ENCODE data around the gene DCTPP1.

DNA sequence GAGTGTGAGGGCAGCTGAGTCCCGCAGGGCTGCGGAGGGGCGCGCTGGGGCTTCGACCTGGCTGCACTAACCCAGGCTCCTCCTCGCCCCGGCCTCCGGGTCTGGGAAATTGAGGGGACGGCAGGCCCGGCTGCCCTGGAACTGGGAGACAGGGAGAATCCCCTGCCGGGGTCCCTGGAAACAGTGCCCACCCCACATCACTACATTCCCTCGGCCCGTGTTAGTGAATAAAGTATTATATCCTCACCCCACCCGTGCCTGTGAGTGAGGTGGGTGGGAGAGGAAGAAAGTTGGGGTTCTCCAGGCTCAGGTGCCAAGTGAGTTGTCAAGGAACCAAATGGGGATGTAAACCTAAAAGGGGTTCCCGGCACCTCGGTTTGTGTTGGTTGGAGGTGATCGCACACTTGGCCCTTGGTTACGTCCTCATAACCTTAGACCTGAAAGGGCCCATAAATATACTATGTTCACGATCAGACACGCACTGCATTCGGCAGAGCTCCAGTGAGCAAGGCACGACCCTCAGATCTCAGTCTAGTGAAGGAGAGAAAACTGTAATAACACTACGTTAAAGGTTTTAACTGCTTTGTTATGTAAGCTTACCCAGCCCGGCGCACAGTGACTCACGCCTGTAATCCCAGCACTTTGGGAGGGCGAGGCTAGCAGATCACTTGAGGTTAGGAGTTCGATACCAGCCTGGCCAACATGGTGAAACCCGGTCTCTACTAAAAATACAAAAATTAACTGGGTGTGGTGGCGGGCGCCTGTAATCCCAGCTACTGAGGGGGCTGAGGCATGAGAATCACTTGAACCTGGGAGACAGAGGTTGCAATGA is 11.3 kb downstream of the DCTPP1 start:
- TF ChIP-seq ZNF776 (tag by site-specific recombination; IDR thresholded peaks at IDR 0.05; ENCODE audit: borderline replicate concordance): no peak
- TF ChIP-seq ZFP69B (tag by site-specific recombination; IDR thresholded peaks at IDR 0.05): no peak
- no peak for TF ChIP-seq ZNF416 (tag by site-specific recombination; IDR thresholded peaks at IDR 0.05)
- TF ChIP-seq, protein P1, sequence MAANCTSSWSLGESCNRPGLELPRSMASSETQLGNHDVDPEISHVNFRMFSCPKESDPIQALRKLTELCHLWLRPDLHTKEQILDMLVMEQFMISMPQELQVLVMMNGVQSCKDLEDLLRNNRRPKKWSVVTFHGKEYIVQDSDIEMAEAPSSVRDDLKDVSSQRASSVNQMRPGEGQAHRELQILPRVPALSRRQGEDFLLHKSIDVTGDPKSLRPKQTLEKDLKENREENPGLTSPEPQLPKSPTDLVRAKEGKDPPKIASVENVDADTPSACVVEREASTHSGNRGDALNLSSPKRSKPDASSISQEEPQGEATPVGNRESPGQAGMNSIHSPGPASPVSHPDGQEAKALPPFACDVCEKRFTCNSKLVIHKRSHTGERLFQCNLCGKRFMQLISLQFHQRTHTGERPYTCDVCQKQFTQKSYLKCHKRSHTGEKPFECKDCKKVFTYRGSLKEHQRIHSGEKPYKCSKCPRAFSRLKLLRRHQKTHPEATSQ (tag by site-specific recombination; IDR thresholded peaks at IDR 0.05): no peak; the same call in 1 of the 2 replicates
- no peak for TF ChIP-seq ZNF274 (IDR thresholded peaks at IDR 0.05; ENCODE audit: low read length)
- no peak for TF ChIP-seq ZNF274 (tag by site-specific recombination; IDR thresholded peaks at IDR 0.05; ENCODE audit: borderline replicate concordance)
- no peak for TF ChIP-seq ZNF394 (tag by site-specific recombination; IDR thresholded peaks at IDR 0.05; ENCODE audit: borderline replicate concordance)
- TF ChIP-seq, protein P2, sequence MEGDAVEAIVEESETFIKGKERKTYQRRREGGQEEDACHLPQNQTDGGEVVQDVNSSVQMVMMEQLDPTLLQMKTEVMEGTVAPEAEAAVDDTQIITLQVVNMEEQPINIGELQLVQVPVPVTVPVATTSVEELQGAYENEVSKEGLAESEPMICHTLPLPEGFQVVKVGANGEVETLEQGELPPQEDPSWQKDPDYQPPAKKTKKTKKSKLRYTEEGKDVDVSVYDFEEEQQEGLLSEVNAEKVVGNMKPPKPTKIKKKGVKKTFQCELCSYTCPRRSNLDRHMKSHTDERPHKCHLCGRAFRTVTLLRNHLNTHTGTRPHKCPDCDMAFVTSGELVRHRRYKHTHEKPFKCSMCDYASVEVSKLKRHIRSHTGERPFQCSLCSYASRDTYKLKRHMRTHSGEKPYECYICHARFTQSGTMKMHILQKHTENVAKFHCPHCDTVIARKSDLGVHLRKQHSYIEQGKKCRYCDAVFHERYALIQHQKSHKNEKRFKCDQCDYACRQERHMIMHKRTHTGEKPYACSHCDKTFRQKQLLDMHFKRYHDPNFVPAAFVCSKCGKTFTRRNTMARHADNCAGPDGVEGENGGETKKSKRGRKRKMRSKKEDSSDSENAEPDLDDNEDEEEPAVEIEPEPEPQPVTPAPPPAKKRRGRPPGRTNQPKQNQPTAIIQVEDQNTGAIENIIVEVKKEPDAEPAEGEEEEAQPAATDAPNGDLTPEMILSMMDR (tag by site-specific recombination; IDR thresholded peaks at IDR 0.05): no peak
- no peak for TF ChIP-seq SALL2 (tag by site-specific recombination; IDR thresholded peaks at IDR 0.05; ENCODE audit: borderline replicate concordance)
